Measurements from ENCODE around the gene SCTR.

SCTR gene

DNA sequence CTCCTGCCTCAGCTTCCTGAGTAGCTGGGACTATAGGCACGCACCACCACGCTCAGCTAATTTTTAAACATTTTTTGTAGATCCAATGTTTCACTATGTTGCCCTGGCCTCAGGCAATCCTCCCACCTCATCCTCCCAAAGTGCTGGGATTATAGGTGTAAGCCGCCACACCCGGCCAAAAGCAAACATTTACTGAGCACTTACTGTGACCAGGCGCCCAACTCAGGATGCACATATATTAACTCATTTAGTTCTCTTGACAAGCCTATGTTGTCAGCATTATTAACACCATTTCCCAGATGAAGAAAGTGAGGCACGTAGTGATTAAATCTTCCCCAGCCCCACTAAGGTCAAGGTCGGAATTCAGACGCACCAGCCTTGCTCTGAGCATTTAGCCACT, 51.5 kb downstream of the SCTR start:
- TF ChIP-seq ZNF70 (CRISPR knock-in tag; IDR thresholded peaks at IDR 0.05), result no peak
- TF ChIP-seq ARNTL (CRISPR knock-in tag; IDR thresholded peaks at IDR 0.05; ENCODE audit: borderline replicate concordance, low read depth), result no peak
- TF ChIP-seq TCF4 (CRISPR knock-in tag; IDR thresholded peaks at IDR 0.05; ENCODE audit: borderline replicate concordance), result no peak
- TF ChIP-seq, protein P1, sequence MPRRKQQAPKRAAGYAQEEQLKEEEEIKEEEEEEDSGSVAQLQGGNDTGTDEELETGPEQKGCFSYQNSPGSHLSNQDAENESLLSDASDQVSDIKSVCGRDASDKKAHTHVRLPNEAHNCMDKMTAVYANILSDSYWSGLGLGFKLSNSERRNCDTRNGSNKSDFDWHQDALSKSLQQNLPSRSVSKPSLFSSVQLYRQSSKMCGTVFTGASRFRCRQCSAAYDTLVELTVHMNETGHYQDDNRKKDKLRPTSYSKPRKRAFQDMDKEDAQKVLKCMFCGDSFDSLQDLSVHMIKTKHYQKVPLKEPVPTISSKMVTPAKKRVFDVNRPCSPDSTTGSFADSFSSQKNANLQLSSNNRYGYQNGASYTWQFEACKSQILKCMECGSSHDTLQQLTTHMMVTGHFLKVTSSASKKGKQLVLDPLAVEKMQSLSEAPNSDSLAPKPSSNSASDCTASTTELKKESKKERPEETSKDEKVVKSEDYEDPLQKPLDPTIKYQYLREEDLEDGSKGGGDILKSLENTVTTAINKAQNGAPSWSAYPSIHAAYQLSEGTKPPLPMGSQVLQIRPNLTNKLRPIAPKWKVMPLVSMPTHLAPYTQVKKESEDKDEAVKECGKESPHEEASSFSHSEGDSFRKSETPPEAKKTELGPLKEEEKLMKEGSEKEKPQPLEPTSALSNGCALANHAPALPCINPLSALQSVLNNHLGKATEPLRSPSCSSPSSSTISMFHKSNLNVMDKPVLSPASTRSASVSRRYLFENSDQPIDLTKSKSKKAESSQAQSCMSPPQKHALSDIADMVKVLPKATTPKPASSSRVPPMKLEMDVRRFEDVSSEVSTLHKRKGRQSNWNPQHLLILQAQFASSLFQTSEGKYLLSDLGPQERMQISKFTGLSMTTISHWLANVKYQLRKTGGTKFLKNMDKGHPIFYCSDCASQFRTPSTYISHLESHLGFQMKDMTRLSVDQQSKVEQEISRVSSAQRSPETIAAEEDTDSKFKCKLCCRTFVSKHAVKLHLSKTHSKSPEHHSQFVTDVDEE (CRISPR knock-in tag; IDR thresholded peaks at IDR 0.05), result no peak
- ATAC-seq, result no peak

DNA sequence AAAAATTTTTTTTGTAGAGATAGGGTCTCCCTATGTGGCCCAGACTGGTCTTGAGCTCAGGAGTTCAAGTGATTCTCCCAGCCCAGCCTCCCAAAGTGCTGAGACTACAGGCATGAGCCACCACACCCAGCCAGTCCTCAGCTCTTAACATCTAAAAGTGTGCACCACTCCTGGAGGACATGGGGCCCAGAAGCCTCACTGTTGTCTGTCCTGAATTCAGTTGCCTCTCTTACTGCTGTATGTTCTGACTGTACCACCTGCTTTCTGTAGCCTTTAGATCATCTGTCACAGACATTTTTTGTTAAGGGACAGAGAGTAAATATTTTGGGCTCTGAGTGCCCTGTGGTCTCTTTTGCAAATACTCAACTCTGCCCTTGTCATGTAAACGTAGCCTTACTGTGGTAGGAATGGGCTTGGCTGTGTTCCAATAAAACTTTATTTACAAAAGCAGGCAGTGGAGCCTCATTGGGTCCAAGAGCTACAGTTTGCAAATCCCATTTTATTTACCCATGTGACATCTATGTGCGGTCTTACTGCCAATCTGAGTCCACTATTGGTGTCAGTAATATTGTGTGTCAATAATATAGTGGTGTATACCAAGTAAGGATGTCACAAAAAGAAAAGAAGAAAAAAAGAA, 54.5 kb downstream of the SCTR start:
- ATAC-seq, result no peak
- TF ChIP-seq, protein P1 (CRISPR knock-in tag; IDR thresholded peaks at IDR 0.05), result no peak
- TF ChIP-seq TOX (CRISPR knock-in tag; IDR thresholded peaks at IDR 0.05; ENCODE audit: borderline replicate concordance), result no peak
- no peak for TF ChIP-seq ZNF565 (CRISPR knock-in tag; conservative IDR thresholded peaks at IDR 0.05; ENCODE audit: low read depth)
- no peak for TF ChIP-seq BACH2 (CRISPR knock-in tag; IDR thresholded peaks at IDR 0.05; ENCODE audit: borderline replicate concordance)
- no peak for TF ChIP-seq ESRRG (CRISPR knock-in tag; IDR thresholded peaks at IDR 0.05)
- no peak for TF ChIP-seq OSR1 (CRISPR knock-in tag; IDR thresholded peaks at IDR 0.05)
- TF ChIP-seq ZNF70 (CRISPR knock-in tag; IDR thresholded peaks at IDR 0.05), result no peak
- TF ChIP-seq, protein P2, sequence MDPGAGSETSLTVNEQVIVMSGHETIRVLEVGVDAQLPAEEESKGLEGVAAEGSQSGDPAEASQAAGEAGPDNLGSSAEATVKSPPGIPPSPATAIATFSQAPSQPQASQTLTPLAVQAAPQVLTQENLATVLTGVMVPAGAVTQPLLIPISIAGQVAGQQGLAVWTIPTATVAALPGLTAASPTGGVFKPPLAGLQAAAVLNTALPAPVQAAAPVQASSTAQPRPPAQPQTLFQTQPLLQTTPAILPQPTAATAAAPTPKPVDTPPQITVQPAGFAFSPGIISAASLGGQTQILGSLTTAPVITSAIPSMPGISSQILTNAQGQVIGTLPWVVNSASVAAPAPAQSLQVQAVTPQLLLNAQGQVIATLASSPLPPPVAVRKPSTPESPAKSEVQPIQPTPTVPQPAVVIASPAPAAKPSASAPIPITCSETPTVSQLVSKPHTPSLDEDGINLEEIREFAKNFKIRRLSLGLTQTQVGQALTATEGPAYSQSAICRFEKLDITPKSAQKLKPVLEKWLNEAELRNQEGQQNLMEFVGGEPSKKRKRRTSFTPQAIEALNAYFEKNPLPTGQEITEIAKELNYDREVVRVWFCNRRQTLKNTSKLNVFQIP (CRISPR knock-in tag; IDR thresholded peaks at IDR 0.05; ENCODE audit: borderline replicate concordance, low read depth), result no peak
- no peak for TF ChIP-seq RARB (CRISPR knock-in tag; IDR thresholded peaks at IDR 0.05)
- TF ChIP-seq, protein P3, sequence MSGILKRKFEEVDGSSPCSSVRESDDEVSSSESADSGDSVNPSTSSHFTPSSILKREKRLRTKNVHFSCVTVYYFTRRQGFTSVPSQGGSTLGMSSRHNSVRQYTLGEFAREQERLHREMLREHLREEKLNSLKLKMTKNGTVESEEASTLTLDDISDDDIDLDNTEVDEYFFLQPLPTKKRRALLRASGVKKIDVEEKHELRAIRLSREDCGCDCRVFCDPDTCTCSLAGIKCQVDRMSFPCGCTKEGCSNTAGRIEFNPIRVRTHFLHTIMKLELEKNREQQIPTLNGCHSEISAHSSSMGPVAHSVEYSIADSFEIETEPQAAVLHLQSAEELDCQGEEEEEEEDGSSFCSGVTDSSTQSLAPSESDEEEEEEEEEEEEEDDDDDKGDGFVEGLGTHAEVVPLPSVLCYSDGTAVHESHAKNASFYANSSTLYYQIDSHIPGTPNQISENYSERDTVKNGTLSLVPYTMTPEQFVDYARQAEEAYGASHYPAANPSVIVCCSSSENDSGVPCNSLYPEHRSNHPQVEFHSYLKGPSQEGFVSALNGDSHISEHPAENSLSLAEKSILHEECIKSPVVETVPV (CRISPR knock-in tag; IDR thresholded peaks at IDR 0.05), result no peak
- no peak for TF ChIP-seq ZFP30 (CRISPR knock-in tag; IDR thresholded peaks at IDR 0.05)
- no peak for TF ChIP-seq TCF4 (CRISPR knock-in tag; IDR thresholded peaks at IDR 0.05; ENCODE audit: borderline replicate concordance)
- no peak for TF ChIP-seq PPARA (CRISPR knock-in tag; IDR thresholded peaks at IDR 0.05; ENCODE audit: borderline replicate concordance)
- TF ChIP-seq, protein P4, sequence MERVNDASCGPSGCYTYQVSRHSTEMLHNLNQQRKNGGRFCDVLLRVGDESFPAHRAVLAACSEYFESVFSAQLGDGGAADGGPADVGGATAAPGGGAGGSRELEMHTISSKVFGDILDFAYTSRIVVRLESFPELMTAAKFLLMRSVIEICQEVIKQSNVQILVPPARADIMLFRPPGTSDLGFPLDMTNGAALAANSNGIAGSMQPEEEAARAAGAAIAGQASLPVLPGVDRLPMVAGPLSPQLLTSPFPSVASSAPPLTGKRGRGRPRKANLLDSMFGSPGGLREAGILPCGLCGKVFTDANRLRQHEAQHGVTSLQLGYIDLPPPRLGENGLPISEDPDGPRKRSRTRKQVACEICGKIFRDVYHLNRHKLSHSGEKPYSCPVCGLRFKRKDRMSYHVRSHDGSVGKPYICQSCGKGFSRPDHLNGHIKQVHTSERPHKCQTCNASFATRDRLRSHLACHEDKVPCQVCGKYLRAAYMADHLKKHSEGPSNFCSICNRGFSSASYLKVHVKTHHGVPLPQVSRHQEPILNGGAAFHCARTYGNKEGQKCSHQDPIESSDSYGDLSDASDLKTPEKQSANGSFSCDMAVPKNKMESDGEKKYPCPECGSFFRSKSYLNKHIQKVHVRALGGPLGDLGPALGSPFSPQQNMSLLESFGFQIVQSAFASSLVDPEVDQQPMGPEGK (CRISPR knock-in tag; IDR thresholded peaks at IDR 0.05; ENCODE audit: borderline replicate concordance), result no peak
- TF ChIP-seq, protein P5, sequence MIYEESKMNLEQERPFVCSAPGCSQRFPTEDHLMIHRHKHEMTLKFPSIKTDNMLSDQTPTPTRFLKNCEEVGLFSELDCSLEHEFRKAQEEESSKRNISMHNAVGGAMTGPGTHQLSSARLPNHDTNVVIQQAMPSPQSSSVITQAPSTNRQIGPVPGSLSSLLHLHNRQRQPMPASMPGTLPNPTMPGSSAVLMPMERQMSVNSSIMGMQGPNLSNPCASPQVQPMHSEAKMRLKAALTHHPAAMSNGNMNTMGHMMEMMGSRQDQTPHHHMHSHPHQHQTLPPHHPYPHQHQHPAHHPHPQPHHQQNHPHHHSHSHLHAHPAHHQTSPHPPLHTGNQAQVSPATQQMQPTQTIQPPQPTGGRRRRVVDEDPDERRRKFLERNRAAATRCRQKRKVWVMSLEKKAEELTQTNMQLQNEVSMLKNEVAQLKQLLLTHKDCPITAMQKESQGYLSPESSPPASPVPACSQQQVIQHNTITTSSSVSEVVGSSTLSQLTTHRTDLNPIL (CRISPR knock-in tag; IDR thresholded peaks at IDR 0.05; ENCODE audit: low read depth), result no peak
- TF ChIP-seq ISL1 (CRISPR knock-in tag; IDR thresholded peaks at IDR 0.05), result no peak

All from SK-N-SH treated with all-trans-retinoic acid at 6 μM for 48 hours (cell line).